NCI-H1092 (cell line): ENCODE measurements around the gene CELF2.

Experiments
- DNase-seq: peaks from one replicate; lab custom pipeline; 2025; lab: John Stamatoyannopoulos, UW

CELF2 gene

DNA sequence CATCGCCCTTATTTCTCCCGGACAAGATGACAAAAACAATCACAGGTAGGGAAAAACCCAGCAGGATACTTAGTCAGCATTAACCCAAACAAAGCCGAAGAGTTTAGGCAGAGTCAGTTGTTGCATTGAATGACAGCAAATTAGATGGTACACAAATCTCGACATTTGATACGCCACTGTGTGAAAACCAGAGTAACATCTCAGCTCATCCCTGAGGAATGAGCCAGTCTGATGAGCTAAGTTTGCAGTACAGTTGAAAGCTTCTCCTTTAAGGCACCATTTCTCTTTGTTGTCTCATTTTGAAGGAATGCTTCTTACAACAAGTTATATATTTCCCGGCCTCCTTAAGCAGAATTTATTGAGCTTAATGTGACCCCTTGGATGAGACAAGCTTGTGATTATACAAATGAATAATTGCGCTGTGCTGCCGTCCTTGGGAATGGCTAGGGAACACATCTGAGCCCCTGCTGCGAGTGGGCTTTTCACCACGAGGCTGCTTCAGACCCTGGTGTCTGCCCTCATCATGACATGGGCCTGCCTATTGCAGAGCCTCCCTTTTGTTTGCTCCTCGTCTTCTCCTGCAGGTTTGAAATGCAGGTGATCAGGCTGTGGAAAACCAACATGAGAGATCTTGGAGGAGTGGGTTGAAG is 137.3 kb downstream of the CELF2 start:
- no peak for DNase-seq

DNA sequence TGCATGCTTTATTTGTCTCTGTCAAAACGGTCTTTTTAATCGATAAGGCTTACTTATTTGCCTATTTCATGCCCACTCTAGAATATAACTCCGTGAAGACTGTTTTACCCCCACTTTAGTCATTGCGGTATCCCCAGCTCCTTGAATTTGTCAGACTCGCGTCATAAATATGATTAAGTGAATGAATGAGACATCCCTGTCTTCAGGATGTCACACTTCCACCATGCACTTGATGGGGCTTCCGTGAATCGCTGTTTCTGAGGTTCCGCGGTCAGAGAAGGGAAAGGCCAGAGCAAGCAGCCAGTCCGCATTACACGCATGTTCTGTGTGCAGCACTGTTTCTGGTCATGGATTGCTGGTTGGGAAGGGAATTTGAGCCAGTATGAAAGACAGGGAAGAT is 138.8 kb downstream of the CELF2 start:
- no peak for DNase-seq

DNA sequence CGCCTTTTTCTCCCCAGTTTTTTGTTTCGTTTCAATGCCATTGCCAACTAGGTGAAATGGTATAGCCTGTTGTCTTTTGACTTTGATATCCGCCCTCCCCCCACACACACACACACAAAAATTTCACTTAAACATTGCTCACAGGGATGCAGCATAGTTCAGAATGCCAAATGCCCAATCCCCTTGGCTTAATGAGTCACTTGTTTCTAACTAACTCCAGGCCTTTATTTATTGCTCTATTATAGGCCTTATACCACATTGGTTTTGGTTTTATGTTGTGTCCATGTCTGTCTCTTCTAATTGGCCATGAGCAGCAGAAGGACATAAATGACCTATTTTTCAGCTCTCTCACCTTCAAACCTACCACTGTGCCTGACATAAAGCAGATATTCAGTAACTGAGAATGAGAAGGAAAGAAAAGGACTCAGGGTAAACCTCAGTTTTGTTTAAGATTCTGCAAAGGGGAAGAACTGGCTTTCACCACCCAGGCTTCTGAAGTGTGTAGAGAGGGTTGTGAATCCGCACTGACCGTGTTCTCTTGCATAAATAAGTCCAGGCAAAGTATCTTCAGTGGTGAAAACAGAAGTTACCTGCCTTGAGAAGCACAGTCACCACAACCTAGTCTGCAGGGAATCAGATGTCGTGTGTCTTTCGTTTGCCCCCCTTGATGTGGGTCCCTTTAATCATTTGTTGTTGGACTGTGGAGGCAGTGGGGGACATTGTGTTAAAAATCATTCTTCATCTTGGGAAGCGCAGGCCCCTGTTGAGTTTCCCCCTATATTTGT is 139.8 kb downstream of the CELF2 start:
- no peak for DNase-seq

DNA sequence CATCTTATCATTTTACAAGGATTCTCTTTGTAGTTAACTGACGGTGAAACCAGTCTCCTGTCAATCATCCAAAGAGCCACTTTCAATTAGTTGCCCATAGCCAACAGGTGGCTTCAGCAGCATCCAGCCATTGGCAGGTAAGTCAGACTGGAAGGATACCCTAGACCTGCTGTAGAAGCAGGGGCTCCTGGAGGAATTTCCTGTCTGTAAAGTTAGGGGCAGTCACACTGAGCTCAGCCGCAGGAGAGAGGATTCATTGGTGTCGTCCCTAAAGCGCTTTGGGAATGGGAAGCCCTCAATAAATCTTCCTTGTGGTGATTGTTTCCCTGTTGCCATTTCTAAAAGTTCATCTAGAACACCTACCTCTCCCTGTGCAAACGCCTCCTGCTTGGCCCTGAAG is 140.4 kb downstream of the CELF2 start:
- DNase-seq, result no peak

DNA sequence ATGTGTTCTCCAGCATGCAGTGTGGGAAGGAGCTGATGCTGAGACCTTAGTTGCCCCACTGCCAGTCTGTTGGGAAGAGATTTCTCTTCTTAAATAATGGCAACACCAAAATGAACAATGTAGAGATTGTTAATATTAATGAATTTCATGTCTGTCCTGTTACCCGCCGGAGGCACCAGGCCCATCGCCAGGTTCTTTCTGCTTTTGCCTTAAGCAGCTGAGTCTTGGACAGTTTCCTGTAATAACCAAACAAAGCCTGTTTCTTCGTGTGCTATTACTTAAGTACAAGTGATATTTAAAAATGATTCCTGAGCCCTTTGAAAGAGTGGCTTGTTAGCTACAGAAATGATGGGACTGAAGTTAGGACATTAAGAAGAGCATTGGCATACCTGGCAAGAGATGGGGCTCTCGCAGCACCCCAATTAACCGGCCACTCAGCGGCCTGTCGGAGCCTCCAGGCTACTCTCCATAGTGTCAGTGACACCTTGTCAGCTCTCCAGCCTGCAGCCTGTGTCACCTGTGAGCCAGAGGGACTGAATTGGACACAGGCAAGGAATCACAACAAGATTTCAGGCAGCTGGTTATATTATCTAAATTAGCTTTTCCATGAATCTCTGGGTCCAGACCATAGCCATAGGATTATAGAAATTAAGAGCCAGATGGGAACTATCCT is 142.0 kb downstream of the CELF2 start:
- no peak for DNase-seq

DNA sequence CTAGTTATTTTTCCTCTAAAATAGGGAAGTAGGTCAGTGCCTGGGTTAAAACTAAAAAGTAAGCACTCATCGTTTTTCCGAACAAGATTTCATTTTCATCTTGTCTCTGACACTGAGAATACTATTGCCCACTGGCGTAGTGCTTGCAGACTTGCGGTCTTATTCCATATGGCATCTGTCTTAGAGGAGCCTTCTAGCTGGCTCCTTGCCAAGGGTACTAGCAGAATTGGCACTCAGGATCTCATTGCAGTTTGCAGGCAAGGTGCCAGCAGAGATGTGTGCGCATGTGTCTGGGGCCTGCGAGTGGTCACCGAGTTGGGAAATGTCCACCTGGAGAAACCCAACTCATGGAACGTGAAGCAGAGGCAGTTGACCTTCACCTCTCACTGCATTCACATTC is 143.4 kb downstream of the CELF2 start:
- no peak for DNase-seq

DNA sequence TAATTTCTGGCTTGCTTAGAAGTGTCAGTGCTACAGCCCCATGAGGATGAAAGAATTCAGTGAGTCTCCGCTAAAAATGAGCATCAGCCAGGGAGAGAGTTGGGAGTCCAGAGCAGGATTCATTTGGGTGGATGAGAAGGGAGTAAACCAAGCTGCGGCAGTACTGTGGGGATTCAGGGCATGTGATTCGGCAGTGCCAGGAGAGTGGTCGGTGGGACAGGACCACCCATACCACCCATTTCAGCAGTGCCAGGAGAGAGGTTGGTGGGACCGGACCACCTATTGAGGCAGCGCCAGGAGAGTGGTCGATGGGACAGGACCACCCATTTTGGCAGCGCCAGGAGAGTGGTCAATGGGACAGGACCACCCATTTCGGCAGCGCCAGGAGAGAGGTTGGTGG is 144.2 kb downstream of the CELF2 start:
- no peak for DNase-seq

DNA sequence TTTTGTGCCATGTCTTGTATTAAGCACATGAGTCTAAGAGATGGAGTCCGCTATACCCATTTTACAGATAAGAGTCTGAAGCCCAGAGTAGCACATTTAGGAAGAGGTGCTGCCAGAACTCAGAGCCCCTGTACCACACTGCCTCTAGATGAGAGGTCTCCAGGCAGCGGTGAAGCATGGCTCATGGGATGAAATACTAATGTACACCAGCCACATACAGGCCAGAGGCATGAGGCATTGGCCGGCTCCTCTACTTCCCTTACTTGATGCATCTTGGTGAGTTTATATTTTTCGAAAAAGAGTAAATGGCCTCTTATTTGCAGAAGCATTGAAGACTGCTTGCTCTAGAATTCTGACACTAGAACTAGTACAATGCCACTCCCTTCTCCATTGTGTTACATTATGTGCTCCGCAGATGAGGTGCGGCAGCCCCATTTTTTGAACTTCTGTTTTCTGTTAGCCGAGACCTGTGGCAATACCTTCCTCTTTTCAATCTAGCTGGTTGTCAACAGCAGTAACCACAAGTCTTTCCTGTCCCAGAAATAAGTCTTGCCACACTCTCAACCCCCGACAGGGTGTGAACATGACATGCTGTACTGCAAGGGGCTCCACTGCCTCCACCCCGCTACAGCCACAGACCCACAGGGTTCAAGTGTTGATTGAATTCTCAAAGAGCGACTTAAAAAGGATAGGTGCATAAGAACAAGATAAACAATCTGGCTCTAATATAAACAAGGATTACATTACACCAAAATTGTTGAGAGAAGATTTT is 145.3 kb downstream of the CELF2 start:
- DNase-seq, result no peak

DNA sequence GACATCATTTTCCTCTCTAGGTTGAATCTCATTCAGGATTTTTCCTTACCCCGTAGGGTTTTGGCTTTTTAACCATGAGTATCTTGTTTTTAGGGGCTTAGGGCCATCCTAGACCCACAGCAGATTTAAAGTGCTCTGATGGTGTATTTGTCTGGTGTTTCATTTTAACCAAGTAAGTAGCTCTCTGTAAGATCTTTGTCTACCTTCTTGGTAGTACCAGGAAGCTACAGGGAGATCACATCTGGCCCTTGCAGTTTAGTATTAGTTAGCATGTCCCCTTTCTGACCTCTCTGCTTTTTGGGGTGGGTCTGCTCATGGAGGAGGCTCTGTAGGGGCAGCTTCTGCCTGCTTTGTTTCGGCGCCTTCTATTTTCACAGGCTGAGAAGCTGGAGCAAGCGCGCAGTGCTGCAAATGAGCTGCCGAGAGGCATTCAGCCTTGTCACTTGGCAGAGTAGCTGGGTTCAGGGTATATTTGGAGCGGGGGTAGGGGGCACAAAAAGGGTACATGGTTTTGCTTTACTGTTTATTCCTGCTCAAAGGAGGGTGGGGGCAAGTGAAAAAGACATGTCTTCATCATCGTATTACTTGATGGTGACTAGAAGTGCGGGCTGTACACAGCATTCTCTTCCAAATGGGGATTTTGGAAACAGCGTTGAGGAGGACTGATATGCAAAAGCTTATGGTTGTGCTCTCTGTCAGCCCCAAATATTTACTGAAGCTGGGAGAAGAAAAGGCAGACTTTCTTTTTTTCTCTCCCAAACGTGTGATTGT is 146.3 kb downstream of the CELF2 start:
- no peak for DNase-seq

DNA sequence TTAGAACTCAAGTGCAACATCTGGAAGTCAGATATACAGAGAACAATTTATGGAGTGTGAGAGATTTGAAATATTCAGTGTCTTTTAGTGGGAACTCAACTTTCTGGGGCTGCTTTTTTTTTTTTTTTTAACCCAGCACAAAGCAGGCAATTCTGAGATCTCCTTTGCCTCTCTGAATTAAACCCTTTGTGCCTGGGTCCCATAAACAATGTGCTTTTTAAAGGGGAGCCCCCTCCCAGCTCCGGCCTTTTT is 146.8 kb downstream of the CELF2 start:
- no peak for DNase-seq

DNA sequence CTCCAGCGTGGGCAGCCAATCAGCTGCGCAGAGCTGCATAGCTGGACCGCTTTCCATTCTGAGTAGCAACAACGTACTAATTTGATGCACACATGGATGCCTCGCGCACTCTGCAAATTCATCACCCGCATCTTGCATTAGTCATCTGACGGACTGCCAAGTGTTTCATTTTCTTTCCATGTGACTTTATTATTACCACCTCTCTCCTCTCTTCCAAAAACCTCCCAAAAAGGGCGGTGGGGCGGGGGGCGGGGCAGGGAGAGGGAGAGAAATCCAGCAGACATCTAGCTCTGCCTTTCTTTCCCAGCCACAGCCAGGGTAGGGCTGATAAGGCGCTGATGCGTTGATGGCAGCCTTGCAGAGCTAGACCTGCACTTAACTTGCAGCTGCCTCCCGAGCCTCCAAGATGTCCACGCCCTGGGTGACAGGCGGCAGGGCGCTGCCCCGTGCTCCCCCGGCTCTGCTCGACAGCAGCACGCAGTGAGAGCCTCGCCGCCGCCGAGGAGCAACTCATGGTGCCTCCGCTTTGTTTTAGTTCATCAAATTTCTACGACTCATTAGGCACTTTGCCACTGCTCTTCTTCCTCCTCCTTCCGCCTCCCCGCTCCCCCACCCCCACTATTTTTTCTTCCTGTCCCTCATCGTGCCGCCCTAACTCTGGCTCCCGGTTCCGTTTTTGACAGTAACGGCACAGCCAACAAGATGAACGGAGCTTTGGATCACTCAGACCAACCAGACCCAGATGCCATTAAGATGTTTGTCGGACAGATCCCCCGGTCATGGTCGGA is 147.3 kb downstream of the CELF2 start:
- DNase-seq, result no peak

DNA sequence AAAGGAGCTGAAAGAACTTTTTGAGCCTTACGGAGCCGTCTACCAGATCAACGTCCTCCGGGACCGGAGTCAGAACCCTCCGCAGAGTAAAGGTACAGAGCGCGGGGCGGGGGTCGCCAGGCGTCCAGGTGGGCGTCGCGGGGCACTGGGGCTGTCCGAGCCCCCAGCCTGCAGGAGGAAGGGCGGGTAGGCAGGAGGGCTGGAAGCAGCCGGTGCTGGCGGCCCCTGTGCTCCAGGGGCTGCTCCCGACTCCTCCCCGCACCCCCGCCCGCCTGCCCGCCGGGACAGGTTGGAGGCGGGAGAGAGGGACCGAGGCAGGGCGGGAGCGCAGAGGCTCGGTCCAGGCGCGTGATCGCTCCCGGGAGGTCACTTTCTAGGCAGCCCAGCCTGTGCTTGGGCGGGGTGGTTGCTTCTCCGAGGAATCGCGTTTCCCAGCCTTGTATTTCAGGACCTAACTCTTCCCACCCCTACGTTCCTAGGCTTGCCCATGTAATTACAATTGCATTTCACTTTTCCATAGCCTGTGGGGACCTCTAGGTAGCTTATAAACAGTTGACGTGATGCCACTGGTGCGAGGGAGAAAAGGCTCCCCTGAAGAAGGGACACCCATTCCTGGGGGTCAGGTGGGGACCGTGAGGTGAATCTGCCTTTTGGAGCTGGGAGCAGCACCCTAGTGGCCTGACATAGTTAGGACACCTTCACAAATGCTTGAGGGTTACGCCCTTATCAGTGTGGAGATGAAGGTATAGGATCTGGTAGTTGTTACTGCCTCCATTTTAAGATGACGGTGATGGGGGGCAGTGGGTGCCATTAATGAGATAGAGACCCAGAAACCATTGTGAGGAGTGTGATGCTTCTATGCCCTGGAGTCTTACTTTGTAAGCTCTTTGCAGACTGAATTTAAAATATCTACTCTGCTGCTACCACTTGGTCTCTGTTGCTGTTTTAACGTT is 148.2 kb downstream of the CELF2 start:
- DNase-seq, result no peak

DNA sequence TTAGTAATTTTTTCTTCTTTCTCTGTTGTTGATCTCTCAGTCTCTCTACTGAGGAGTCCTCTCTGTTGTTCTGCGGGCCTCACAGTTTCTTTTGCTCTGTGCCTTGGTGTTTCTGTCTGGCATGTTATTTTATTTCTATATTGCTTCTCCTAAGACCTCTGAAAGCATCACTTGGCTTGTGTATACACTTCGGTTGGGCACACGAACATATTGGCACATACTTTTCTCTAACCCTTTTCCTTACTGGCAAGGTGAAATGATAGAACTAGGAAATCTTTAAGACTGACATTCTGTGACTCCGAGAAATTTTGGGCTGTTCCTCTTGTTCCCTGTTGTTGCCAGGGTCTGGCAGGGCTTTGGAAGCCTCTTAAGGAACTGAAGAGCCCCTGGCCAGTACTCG is 148.9 kb downstream of the CELF2 start:
- no peak for DNase-seq

DNA sequence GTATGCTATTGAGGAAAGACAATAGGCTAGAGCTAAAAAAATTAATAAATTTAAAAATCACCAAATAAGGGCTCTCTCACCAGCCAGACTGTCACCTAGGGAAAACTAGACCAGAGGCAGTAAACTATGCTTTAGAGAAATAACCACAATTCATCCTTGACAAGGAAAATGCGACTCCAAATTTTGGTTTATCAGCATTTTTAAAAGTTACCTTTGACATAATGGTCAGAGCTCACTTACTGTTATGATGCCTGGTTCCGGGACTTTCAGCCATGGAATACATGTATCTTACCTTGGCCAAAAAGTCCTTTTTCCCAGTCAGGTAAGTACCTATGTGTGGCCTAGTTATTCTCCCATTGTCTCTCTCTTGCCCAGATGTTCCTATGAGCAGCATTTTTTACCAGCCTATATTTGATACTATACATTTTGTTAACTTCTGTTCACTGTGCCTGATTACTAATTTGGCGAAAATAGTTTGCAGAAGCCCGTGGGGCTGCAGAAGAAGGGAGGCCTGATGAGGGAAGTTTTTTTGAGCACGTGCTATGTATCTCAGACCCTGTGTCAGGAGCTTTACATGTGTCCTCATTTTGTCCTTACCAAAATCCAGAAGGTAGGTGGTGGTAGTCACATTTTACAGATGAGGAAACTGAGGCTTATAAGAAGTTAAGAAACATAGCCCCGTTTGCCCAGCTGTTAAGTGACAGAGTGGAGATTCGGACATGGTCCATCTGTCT is 149.7 kb downstream of the CELF2 start:
- no peak for DNase-seq

DNA sequence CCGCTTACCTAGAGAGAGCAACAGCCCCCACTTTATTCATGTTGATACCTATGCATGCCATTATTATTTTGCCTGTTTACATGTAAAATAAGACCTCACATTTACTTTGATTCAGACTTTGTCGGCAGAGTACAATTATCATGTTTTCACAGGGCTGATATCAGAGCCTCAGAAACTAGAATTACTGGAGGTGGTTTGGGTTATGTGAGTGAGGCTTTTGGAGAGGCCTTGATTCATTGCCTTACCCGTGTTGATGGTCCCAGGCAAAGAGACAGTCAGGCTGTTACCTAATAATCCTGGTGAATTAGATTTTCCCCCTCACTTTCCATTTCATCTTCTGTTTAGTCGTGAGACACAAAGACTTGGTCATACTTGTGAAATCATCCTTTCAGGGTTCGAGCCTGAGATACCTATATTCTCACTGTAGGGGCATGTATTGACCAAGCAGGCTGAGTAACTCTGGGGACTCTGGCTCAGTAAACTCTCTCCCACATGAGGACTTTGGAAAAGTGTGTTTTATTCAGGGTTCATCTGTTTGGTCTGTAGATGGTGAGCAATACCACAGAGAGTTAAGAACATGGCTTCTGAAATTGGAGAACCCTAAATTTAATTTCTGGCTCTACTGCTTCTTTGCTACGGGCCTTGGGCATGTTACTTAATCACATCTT is 150.9 kb downstream of the CELF2 start:
- no peak for DNase-seq

DNA sequence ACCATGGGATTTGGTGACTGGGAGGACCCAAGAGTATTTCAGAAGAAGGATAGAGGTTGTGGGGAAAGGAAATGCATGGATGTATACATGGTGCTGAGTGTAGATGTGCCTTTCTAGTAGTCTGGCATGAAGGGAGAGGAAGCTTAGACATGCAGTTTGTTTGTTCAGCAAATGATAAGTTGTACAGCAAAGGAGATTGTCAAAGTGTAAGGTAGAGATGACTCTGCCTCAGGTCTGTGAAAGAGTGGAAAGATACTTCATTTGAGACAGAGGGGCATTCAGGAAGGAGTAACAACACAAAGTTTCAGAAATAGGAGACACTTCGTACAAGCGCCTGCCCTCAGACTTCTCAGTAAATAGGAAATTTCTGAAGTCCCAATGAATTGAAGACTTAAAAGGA is 152.3 kb downstream of the CELF2 start:
- no peak for DNase-seq

DNA sequence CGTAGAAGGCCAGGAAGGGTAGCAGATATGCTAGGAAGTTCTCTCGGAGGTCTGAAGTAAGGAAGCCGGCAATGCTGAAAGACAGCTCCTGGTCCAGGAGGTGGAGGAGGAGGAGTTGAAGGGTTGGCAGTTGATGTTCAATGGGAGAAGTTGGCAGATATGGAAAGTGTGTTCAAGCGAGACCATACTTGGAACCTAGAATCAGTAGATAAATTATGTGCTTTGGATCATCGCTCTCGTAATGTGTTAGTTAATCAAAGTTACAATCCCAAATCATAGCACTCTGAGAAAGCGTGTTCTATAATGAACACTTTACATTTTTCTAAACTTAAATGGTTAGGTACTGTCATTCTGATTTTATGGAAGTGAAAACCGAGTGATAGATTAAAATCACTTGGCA is 152.9 kb downstream of the CELF2 start:
- no peak for DNase-seq

DNA sequence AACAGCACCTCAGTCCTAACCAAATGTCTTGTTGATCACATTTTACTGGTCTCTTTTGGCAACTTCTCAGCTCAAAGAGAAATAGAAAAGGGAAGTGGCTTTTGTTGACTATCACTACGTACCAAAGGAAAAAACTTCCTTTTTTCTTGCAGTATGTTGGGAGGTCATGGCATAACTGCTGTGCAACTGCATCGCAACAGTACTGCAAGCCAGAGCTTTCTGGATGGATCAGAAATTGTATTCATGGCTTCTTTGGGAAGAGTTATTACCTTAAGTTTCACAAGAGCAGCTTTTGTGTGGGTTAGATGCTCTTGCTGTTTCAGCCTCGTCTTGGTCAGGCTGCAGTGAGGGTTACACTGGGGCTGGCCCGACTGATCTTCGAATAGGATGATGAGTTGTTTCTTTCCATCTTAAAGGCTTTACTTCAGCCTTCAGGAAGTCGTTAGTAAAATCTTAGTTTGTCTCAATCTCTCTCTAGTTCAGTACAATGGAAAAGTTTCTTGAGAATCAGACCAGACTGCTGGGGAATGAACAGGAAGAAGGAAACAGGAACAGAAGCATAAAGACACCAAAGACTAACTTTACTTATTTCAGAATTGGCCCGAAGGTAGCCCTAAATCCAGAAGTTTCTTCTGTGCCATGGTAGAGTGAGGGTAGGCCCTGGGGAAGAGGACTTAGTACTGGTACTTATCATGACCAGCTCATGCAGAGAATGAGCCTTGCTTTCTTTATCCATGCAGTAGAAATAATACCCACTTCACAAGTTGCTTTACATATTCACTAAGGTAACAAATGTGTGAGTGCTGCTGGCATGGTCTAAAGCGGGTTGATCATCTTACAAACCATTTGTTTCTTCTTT is 153.6 kb downstream of the CELF2 start:
- DNase-seq, result no peak
